Stimulated activated CD4-positive, alpha-beta T cell treated with anti-CD3 and anti-CD28 coated beads, TNF-alpha, amount 100 ng/mL, for 4 hours (primary cell): ENCODE data around the gene WDR17.

Source experiments
- DNase-seq, 3 experiments: peaks; one replicate each; pipeline ENCODE4 v3.0.0-alpha.2; 2020; ENCODE audit warnings: low read depth in 3 of 3

The WDR17 gene

GRCh38 chr4:176065435-176066291, at the start of gene WDR17:
Gene WDR17 (plus strand): TSS chr4:176065841. CDS start chr4:176111581, 45,740 bp downstream.
- DNase-seq: peak; percentile 43 to 66 (median 53)

GRCh38 chr4:176016601-176017000, 49.0 kb upstream of the WDR17 start:
- no peak for DNase-seq

- DNase-seq: no peak
These were observed 45.1 kb upstream of the WDR17 start for GRCh38 chr4:176020481-176021085.

GRCh38 chr4:176030391-176030790, 35.2 kb upstream of the WDR17 start:
- no peak for DNase-seq

- no peak for DNase-seq
These were observed 33.7 kb upstream of the WDR17 start for GRCh38 chr4:176031922-176032321.

- no peak for DNase-seq
These were observed 33.2 kb upstream of the WDR17 start for GRCh38 chr4:176032454-176032853.

GRCh38 chr4:176034499-176034898, 31.1 kb upstream of the WDR17 start:
- no peak for DNase-seq

- DNase-seq: no peak
These were observed 30.7 kb upstream of the WDR17 start for GRCh38 chr4:176034936-176035335.

- no peak for DNase-seq
These were observed 28.9 kb upstream of the WDR17 start for GRCh38 chr4:176036585-176037205.

GRCh38 chr4:176038789-176039188, 26.9 kb upstream of the WDR17 start:
- DNase-seq: no peak

GRCh38 chr4:176042195-176042594, 23.4 kb upstream of the WDR17 start:
- DNase-seq: no peak

GRCh38 chr4:176043838-176044588, 21.6 kb upstream of the WDR17 start:
- no peak for DNase-seq

- DNase-seq: no peak
These were observed 21.1 kb upstream of the WDR17 start for GRCh38 chr4:176044589-176044951.

- DNase-seq: no peak
These were observed 17.0 kb upstream of the WDR17 start for GRCh38 chr4:176048631-176049030.

- DNase-seq: no peak
These were observed 12.9 kb upstream of the WDR17 start for GRCh38 chr4:176052744-176053143.

- DNase-seq: no peak
These were observed 11.9 kb upstream of the WDR17 start for GRCh38 chr4:176053785-176054184.

GRCh38 chr4:176054942-176055341, 10.7 kb upstream of the WDR17 start:
- DNase-seq: no peak

GRCh38 chr4:176063718-176064117, 1.9 kb upstream of the WDR17 start:
- no peak for DNase-seq

GRCh38 chr4:176064539-176064938, 1.1 kb upstream of the WDR17 start:
- no peak for DNase-seq

GRCh38 chr4:176066757-176067156, 1.1 kb downstream of the WDR17 start:
- DNase-seq: no peak

- DNase-seq: no peak
These were observed 11.9 kb downstream of the WDR17 start for GRCh38 chr4:176077561-176077960.

GRCh38 chr4:176084769-176085168, 19.1 kb downstream of the WDR17 start:
- DNase-seq: no peak
